ENCODE results near the gene ACTL6A. TPM values are rescaled to one million over a fixed set of nuclear protein-coding genes. Genes with fewer than 3 reads are reported as not detected.

ACTL6A gene
- total RNA-seq, 1 experiment from 2014 or later = 74.5 TPM

DNA sequence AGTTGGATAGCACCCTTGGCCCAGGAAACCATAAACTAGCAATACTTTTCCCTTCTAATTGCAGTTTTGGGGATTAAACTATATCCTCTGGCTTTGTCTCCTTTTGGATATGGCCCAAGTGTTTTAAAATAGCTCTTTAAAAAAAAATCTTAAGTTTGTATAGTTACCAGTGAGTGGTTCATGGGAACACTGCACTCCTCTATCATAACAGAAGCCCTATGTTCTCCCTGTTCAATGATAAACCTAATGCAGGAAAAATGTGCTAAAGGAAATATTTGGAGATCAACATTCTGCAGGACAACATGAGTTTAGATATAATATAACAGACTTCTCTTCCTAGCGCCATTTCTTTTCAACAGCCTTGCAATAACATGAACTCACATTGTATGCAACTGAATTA, 28.6 kb downstream of the ACTL6A start:
- H2BK12ac ChIP-seq (ENCODE audit: insufficient read length, low read depth, low read length) = no peak overlapping the region
- H3K4me2 ChIP-seq (ENCODE audit: insufficient read depth, insufficient read length, low read length) = no peak overlapping the region
- H4K5ac ChIP-seq (ENCODE audit: insufficient read length, low read depth, low read length) = no peak overlapping the region
- H4K8ac ChIP-seq (replicated peaks; ENCODE audit: insufficient read length, low read depth, low read length) = no peak overlapping the region
- no peak overlapping the region for H2AK5ac ChIP-seq (ENCODE audit: insufficient read length, low read length)
- H2AFZ ChIP-seq (ENCODE audit: low read length) = no peak overlapping the region
- H3K4me1 ChIP-seq (ENCODE audit: insufficient read depth, low read length) = no peaks in the 10 kb centered on the region
- no peaks in the 10 kb centered on the region for H3K4me1 Mint-ChIP-seq
- H3K79me1 ChIP-seq (ENCODE audit: insufficient read depth, low read depth, low read length, poor library complexity, severe bottlenecking) = no peaks in the 10 kb centered on the region
- no peaks in the 10 kb centered on the region for H3K27me3 Mint-ChIP-seq (ENCODE audit: low read depth)
- H3K27ac ChIP-seq (ENCODE audit: insufficient read length, low read depth, low read length) = no peak overlapping the region
- no peak overlapping the region for H3T11ph ChIP-seq (ENCODE audit: low read length)
- H2BK20ac ChIP-seq (ENCODE audit: low read depth, low read length, poor library complexity, severe bottlenecking) = no peak overlapping the region
- H2BK120ac ChIP-seq (ENCODE audit: low read depth, low read length, poor library complexity, severe bottlenecking) = no peak overlapping the region
- H3K4ac ChIP-seq (ENCODE audit: low read depth, low read length) = no peak overlapping the region
- no peak overlapping the region for H2BK5ac ChIP-seq (ENCODE audit: insufficient read length, low read length)
- no CpG with 5 or more reads among the region's 1 CpG for WGBS (ENCODE audit: extremely low coverage, insufficient read length, low lambda C conversion rate)
- DNase-seq = no peak
- H3K18ac ChIP-seq (ENCODE audit: insufficient read length, low read depth, low read length) = no peak overlapping the region
- H3K9me3 ChIP-seq (ENCODE audit: control insufficient read depth, low read depth, low read length) = no peaks in the 10 kb centered on the region
- no peak overlapping the region for H3K27ac Mint-ChIP-seq
- no peak overlapping the region for H3K4me3 Mint-ChIP-seq
- no peak overlapping the region for H3K56ac ChIP-seq (ENCODE audit: insufficient read length, low read depth, low read length)
- H3K9me3 Mint-ChIP-seq = no peaks in the 10 kb centered on the region
- no peak overlapping the region for H2BK15ac ChIP-seq (ENCODE audit: low read depth, low read length)
- no peak overlapping the region for H4K91ac ChIP-seq (ENCODE audit: insufficient read length, low read depth, low read length)
- no peaks in the 10 kb centered on the region for H3K27me3 ChIP-seq (ENCODE audit: insufficient read depth, low read length)
- H3K79me2 ChIP-seq (ENCODE audit: insufficient read depth, low read length) = no peaks in the 10 kb centered on the region
- no peak overlapping the region for H3K9ac ChIP-seq (ENCODE audit: extremely low read depth, insufficient read length, low read length)
- no peak overlapping the region for H3K14ac ChIP-seq (ENCODE audit: insufficient read depth, low read length)
- no peak overlapping the region for H3K23ac ChIP-seq (ENCODE audit: insufficient read length, low read depth, low read length)
- no peak for TF ChIP-seq CTCF (conservative IDR thresholded peaks at IDR 0.05)
- peaks cover 16 to 80% (median 67%) of the 10 kb centered on the region in 3 experiments; a peak in 6 of 7 replicates for H3K36me3 Mint-ChIP-seq (ENCODE audit: insufficient read depth in 1 of 3, low read depth in 3 of 3)
- no peaks in the 10 kb centered on the region for H4K20me1 ChIP-seq (ENCODE audit: control insufficient read depth, insufficient read depth, insufficient read length)
- no peaks in the 10 kb centered on the region for H3K23me2 ChIP-seq (ENCODE audit: insufficient read length, low read depth, low read length, poor library complexity, severe bottlenecking)
